Prostate gland (tissue), 2 donors: Measurements from ENCODE around the gene CYTH1. TPM values are rescaled to one million over a fixed set of nuclear protein-coding genes. Genes with fewer than 3 reads are reported as not detected.

Experiments
- DNase-seq: peaks from one replicate; pipeline ENCODE4 v3.0.0-alpha.2; 2019; ENCODE audit warnings: low spot score
- H3K27ac ChIP-seq, 2 donors: fragments of 200-600 bp; sonication (generic); 2 replicates each; pipeline ENCODE4 v1.5.1; 2017 to 2019
- H3K27me3 ChIP-seq: fragments of 200-600 bp; sonication (generic); replicated peaks from 2 replicates; pipeline ENCODE4 v1.5.1; 2019; ENCODE audit not compliant: insufficient read depth
- H3K36me3 ChIP-seq, 2 donors: fragments of 200-600 bp; sonication (generic); 1 replicate in 1 of 2; 2 replicates in 1 of 2; pipeline versions ENCODE4 v1.5.1 to v1.8.1; 2017 to 2019
- H3K4me1 ChIP-seq: fragments of 200-600 bp; sonication (generic); replicated peaks from 2 replicates; pipeline ENCODE4 v1.5.1; 2019
- H3K4me3 ChIP-seq, 2 donors: fragments of 200-600 bp; sonication (generic); 2 replicates each; pipeline ENCODE4 v1.5.1; 2017 to 2019
- H3K9me3 ChIP-seq: fragments of 200-600 bp; sonication (generic); 2 replicates; pipeline ENCODE4 v1.5.1; 2017
- POLR2A ChIP-seq: fragments of 450-650 bp; IDR thresholded peaks from one replicate; pipeline ENCODE4 v1.6.1; 2016; ENCODE audit warnings: antibody characterized with exemption, mild to moderate bottlenecking
- POLR2AphosphoS5 ChIP-seq: sonication (generic); formaldehyde crosslinking; IDR thresholded peaks from one replicate; pipeline ENCODE4 v1.6.1; 2017; ENCODE audit warnings: antibody characterized with exemption
- WGBS: methylation state at CpG from one replicate; pipeline ENCODE4 v1.1.5; 2018; 5-methylcytosine and 5-hydroxymethylcytosine counted together
- intact Hi-C: fragments of 100-400 bp; cut with DNase I; formaldehyde crosslinking; loops from one replicate; pipeline ENCODE4 v1.14.2; 2022
- total RNA-seq, 2 donors: library from RNA; depleted of rRNA; stranded (reverse); fragments of >200 nt; gene quantifications; one replicate each; pipeline ENCODE4 v1.1.0, GENCODE V29; 2016
- TF ChIP-seq, protein P1 (sequence below), 4 experiments: fragments of 200-600 bp in 2 of 4; fragments of 450-650 bp in 2 of 4; sonication (generic) in 2 of 4; IDR thresholded peaks; 1 replicate in 3 of 4; 2 replicates in 1 of 4; pipeline ENCODE4 v1.5.1; 2016 to 2019; ENCODE audit warnings: antibody characterized with exemption in 4 of 4, mild to moderate bottlenecking in 2 of 4, moderate library complexity in 2 of 4

CYTH1 gene
- total RNA-seq, 2 donors from 2014 or later: 65.2 to 73.9 TPM

DNA sequence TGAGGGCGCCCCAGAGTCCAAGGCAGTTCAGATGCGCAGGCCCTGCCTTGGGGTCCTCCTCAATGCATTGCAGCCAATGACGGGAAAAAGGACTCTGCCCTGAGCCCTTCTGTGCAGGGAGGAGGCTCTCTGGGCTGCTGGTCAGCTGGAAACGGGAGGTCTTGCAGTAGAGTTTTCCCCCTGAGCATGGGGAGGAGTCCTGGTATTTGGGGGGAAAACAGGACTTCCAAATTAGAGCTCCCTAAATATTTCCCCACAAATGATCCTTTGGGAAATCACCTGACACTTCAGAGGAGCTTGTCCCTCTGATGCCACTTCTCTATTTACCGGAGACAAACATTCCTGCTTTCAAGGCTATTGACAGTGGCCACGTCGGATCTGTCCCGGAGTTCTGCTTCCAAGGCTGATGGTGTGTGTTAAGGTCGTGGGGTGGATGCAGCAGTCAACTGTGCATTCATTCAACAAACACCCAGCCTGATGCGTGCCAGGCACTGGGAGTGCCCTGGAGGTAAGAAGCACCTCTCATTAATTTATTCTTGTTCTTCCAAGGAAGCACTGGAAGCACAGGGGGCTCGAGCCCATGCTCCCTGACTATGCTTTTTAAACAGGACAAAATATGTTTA lies 131.9 kb downstream of the CYTH1 start:
- Histone ChIP-seq H3K9me3 (no peaks in the 10 kb centered on the region), H3K4me1 (no peaks in the 10 kb centered on the region), H3K27ac (no peak overlapping the region), H3K27me3 (no peaks in the 10 kb centered on the region), H3K4me3 (no peak overlapping the region), H3K36me3 (no peaks in the 10 kb centered on the region)
- TF ChIP-seq, protein P1, sequence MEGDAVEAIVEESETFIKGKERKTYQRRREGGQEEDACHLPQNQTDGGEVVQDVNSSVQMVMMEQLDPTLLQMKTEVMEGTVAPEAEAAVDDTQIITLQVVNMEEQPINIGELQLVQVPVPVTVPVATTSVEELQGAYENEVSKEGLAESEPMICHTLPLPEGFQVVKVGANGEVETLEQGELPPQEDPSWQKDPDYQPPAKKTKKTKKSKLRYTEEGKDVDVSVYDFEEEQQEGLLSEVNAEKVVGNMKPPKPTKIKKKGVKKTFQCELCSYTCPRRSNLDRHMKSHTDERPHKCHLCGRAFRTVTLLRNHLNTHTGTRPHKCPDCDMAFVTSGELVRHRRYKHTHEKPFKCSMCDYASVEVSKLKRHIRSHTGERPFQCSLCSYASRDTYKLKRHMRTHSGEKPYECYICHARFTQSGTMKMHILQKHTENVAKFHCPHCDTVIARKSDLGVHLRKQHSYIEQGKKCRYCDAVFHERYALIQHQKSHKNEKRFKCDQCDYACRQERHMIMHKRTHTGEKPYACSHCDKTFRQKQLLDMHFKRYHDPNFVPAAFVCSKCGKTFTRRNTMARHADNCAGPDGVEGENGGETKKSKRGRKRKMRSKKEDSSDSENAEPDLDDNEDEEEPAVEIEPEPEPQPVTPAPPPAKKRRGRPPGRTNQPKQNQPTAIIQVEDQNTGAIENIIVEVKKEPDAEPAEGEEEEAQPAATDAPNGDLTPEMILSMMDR (IDR thresholded peaks at IDR 0.05): no peak
- TF ChIP-seq POLR2A: no peak
- TF ChIP-seq POLR2AphosphoS5: no peak
- no peak for DNase-seq
- WGBS: 53% methylated on average over 11 of the region's 11 CpGs
- intact Hi-C loops: no loop called here

DNA sequence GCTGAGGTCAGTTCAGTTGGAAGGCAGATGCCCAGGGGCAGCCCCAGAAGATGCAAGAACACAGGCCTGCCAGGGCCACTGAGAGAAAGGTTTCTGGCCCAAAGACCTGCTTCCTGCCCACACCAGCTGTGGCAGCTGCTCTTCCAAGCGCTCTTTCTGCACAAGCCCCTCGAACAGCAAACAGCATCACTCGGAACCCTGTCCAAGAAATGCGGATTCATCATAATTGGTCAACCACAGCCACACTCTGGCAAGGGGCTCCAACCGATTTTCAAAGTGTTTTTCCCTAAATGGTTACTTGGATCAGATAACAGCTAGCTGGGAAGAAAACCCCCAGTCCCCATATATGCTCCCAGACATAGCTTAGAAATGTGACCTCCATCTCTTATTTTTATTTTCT lies 133.8 kb downstream of the CYTH1 start:
- TF ChIP-seq, protein P1 (IDR thresholded peaks at IDR 0.05): no peak
- TF ChIP-seq POLR2AphosphoS5 (no peak), POLR2A (no peak)
- intact Hi-C loops: no loop called here

DNA sequence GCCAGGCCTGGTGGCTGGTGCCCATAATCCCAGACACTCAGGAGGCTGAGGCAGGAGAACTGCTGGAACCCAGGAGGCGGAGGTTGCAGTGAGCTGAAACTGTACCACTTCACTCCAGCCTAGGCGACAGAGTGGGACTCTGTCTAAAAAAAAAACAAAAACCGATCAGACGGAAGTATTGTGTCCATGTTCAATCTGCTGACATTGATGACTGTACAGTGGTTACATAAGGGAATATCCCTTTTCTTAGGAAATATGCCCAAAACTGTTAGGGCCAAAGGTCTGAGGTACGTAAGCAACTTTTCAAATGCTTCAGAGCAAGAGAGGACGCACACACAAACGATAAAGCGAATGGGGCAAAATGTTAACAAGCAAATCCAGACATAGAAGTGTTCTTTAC lies 135.0 kb downstream of the CYTH1 start:
- Histone ChIP-seq H3K36me3 (no peaks in the 10 kb centered on the region), H3K4me1 (no peaks in the 10 kb centered on the region), H3K9me3 (no peaks in the 10 kb centered on the region), H3K27me3 (no peaks in the 10 kb centered on the region), H3K4me3 (no peak overlapping the region), H3K27ac (no peak overlapping the region)
- WGBS: 89% methylated on average over 8 of the region's 8 CpGs
- TF ChIP-seq, protein P1 (IDR thresholded peaks at IDR 0.05): no peak
- TF ChIP-seq POLR2AphosphoS5 (no peak), POLR2A (no peak)
- no peak for DNase-seq
- intact Hi-C loops: no loop called here

More for the DNA sequence above, 133.8 kb downstream of the CYTH1 start:
- no peaks in the 10 kb centered on the region for H3K4me1 ChIP-seq
- H3K4me3 ChIP-seq: no peak overlapping the region
- WGBS: 81% methylated on average over 5 of the region's 5 CpGs
- no peak overlapping the region for H3K27ac ChIP-seq
- H3K9me3 ChIP-seq: no peaks in the 10 kb centered on the region
- H3K27me3 ChIP-seq: no peaks in the 10 kb centered on the region
- no peak for DNase-seq
- no peaks in the 10 kb centered on the region for H3K36me3 ChIP-seq

DNA sequence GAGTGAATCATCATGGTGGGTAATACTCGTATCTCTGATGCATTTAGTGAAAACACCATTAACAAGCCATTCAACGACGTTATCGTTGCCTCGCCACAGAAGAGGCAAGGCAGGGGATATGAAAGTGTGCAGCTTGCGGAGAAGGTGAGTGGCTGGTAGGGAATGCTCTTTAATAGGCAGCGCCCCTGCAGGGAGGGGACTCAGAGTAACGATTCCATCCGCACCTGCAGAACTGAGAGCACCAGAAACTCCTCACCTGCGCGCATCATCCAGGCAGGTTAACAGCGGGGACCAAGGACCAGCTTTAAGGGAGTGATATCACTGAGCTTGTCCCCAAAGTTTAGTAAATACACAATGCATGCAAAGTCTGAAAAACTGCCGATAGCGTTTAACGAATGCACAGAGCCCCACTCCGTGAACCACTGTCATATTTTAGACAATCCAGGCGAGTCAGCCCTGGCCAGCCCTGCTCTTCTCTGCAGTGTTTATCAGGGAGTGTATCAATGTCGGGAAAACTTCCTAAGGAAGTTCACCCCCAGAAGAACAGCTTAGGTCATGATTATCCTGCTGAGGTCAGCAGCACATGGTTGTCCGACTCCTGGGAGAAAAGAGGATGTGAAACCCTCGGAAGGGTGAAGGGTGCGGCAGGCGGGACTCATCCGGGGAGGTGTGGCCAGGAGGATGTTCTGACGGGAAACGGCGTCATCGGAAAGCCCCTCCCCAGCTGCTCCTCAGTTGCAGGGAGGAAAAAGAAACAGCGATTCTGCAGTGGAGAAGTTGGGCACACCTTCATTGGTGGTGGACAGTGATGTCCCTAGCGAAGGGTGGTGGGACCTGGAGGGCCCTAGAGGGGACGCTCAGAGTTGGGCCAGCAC lies 136.4 kb downstream of the CYTH1 start:
- no peak for DNase-seq
- H3K27me3 ChIP-seq: no peaks in the 10 kb centered on the region
- H3K36me3 ChIP-seq: no peaks in the 10 kb centered on the region
- no peaks in the 10 kb centered on the region for H3K4me1 ChIP-seq
- H3K4me3 ChIP-seq: no peak overlapping the region
- whole genome bisulfite sequencing: 75% methylated on average over 30 of the region's 30 CpGs
- intact Hi-C loops: no loop called here
- TF ChIP-seq, protein P1 (IDR thresholded peaks at IDR 0.05): no peak
- no peak for TF ChIP-seq POLR2A
- TF ChIP-seq POLR2AphosphoS5: peak; percentile 32
- H3K9me3 ChIP-seq: no peaks in the 10 kb centered on the region
- no peak overlapping the region for H3K27ac ChIP-seq
